ENCODE results near the gene VWC2. TPM values are rescaled to one million over a fixed set of nuclear protein-coding genes. Genes with fewer than 3 reads are reported as not detected.

The VWC2 gene
- total RNA-seq, 1 donor from 2014 or later = under 0.01 TPM

DNA sequence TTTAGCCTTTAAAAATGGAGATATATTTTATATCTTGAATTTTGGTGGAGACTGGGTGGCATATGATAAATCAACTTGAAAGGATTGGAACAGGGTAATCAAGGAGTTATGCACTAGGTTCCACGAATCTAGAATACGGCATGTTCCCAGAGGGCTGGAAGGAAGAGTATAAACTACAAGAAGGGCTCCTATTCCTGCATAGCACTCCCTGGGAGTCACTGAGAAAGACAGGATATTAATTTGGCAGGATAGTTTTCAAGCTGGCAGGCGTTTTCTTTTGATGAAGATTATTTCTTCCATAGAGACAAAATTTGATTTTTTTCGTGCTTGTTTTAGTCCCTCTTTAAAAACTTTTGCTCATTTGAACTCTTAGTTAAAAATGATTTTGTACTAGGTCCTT is 119.7 kb downstream of the VWC2 start:
- no peaks in the 10 kb centered on the region for H3K4me1 ChIP-seq
- intact Hi-C loops (cut with DNase I) = no loop called here
- no peaks in the 10 kb centered on the region for H3K36me3 ChIP-seq
- H3K27me3 ChIP-seq = no peaks in the 10 kb centered on the region
- no peak for TF ChIP-seq POLR2A (IDR thresholded peaks at IDR 0.05)
- TF ChIP-seq CTCF (IDR thresholded peaks at IDR 0.05) = no peak
- TF ChIP-seq POLR2AphosphoS5 (IDR thresholded peaks at IDR 0.05; ENCODE audit: insufficient read depth in 1 of 2, low read depth in 1 of 2) = no peak
- H3K9me3 ChIP-seq = no peaks in the 10 kb centered on the region
- H3K27ac ChIP-seq = no peak overlapping the region
- H3K4me3 ChIP-seq = no peak overlapping the region
- DNase-seq (ENCODE audit: extremely low spot score in 2 of 2) = no peak

DNA sequence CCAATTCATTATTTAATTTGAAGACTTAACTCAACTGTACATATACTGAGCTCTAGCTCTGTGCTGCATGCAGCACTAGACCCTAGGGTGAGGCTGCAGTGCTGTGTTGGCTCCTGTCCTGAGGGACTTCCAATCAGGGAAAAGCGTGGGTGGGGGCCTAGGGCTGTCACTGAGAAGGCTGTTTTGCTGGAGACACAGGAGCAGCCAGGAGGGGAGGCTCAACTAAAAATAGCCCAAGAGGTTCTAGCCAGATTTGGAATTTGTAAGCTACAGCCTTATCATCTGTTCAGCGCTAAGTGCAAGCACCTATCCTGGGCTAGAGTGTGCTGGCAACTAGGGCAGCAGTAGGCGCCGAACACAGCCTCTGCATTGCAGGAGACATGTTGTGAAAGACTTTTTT is 121.1 kb downstream of the VWC2 start:
- Histone ChIP-seq H3K9me3 (no peaks in the 10 kb centered on the region), H3K4me3 (no peak overlapping the region), H3K4me1 (no peaks in the 10 kb centered on the region), H3K36me3 (no peaks in the 10 kb centered on the region), H3K27ac (no peak overlapping the region), H3K27me3 (no peaks in the 10 kb centered on the region)
- DNase-seq (ENCODE audit: extremely low spot score in 2 of 2) = no peak
- TF ChIP-seq POLR2A (IDR thresholded peaks at IDR 0.05) (no peak), POLR2AphosphoS5 (IDR thresholded peaks at IDR 0.05; ENCODE audit: insufficient read depth in 1 of 2, low read depth in 1 of 2) (no peak), CTCF (IDR thresholded peaks at IDR 0.05) (no peak)
- intact Hi-C loops (cut with DNase I) = no loop called here

DNA sequence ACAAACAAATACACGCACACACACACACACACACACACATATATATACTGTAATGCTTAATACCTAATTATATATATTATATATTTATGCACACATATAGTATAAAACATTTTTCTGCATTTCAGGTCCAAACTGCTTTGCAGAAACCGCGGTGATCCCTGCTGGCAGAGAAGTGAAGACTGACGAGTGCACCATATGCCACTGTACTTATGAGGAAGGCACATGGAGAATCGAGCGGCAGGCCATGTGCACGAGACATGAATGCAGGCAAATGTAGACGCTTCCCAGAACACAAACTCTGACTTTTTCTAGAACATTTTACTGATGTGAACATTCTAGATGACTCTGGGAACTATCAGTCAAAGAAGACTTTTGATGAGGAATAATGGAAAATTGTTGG is 138.5 kb downstream of the VWC2 start:
- intact Hi-C loops (cut with DNase I) = no loop called here
- TF ChIP-seq POLR2AphosphoS5 (IDR thresholded peaks at IDR 0.05; ENCODE audit: insufficient read depth in 1 of 2, low read depth in 1 of 2) = no peak
- no peak for TF ChIP-seq POLR2A (IDR thresholded peaks at IDR 0.05)
- TF ChIP-seq CTCF (IDR thresholded peaks at IDR 0.05) = no peak
- H3K36me3 ChIP-seq = no peaks in the 10 kb centered on the region
- H3K27ac ChIP-seq = no peak overlapping the region
- H3K9me3 ChIP-seq = no peaks in the 10 kb centered on the region
- H3K4me3 ChIP-seq = no peak overlapping the region
- no peaks in the 10 kb centered on the region for H3K27me3 ChIP-seq
- no peak for DNase-seq (ENCODE audit: extremely low spot score in 2 of 2)
- no peaks in the 10 kb centered on the region for H3K4me1 ChIP-seq

DNA sequence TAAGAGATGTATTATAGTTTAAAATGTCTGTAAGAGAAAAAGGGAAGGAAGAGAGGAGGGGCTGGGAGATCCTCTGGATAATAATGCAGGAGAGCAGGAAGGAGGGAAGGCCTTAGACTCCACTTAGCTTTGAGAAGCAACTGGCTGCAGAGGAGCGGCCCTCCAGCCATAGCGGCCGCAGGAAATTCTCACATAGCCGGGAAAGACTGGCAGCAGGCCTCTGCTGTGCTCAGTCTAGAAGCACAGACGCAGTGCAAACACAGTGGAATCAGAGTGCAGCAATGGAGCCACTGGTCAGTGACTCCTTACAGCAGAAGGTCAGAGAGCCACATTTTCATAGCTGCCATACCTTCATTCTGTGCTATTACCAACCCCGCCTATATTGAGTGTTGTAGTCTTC is 153.3 kb downstream of the VWC2 start:
- no peak overlapping the region for H3K27ac ChIP-seq
- TF ChIP-seq POLR2AphosphoS5 (IDR thresholded peaks at IDR 0.05; ENCODE audit: insufficient read depth in 1 of 2, low read depth in 1 of 2) (no peak), CTCF (IDR thresholded peaks at IDR 0.05) (no peak), POLR2A (IDR thresholded peaks at IDR 0.05) (no peak)
- H3K9me3 ChIP-seq = no peaks in the 10 kb centered on the region
- intact Hi-C loops (cut with DNase I) = no loop called here
- no peaks in the 10 kb centered on the region for H3K4me1 ChIP-seq
- no peaks in the 10 kb centered on the region for H3K27me3 ChIP-seq
- H3K36me3 ChIP-seq = no peaks in the 10 kb centered on the region
- no peak overlapping the region for H3K4me3 ChIP-seq
- no peak for DNase-seq (ENCODE audit: extremely low spot score in 2 of 2)

DNA sequence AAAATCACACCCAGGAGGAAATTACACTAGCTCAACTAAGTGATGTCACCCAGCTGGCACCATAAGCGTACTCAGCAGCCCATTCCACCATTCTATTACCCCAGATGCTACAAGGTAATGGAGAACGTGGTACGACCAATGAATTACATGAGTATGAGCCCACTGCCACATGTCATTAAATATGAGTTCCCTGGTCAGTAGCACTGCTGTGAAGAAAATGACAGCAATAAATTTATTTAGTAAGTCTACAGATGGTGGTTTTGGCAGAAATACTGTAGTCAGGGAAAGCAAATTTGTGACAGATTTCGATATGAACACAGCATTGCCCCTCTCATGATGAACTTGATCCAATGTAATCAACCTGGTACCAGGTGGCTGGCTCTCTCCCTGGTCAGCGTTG is 154.2 kb downstream of the VWC2 start:
- H3K27me3 ChIP-seq = no peaks in the 10 kb centered on the region
- H3K9me3 ChIP-seq = no peaks in the 10 kb centered on the region
- intact Hi-C loops (cut with DNase I) = no loop called here
- H3K4me3 ChIP-seq = no peak overlapping the region
- DNase-seq (ENCODE audit: extremely low spot score in 2 of 2) = no peak
- H3K4me1 ChIP-seq = no peaks in the 10 kb centered on the region
- TF ChIP-seq POLR2AphosphoS5 (IDR thresholded peaks at IDR 0.05; ENCODE audit: insufficient read depth in 1 of 2, low read depth in 1 of 2) = no peak
- TF ChIP-seq CTCF (IDR thresholded peaks at IDR 0.05) = no peak
- no peak for TF ChIP-seq POLR2A (IDR thresholded peaks at IDR 0.05)
- no peak overlapping the region for H3K27ac ChIP-seq
- H3K36me3 ChIP-seq = no peaks in the 10 kb centered on the region
